Measurements from ENCODE around the gene SCFD2. TPM values are rescaled to one million over a fixed set of nuclear protein-coding genes. Genes with fewer than 3 reads are reported as not detected.
A peak's percentile ranks its signal among the peaks of the same experiment; 100 is the strongest.

The SCFD2 gene
- total and polyA plus RNA-seq, 8 donors = 4.0 to 13.5 (median 8.9) TPM

- DNase-seq = no peak
- Histone ChIP-seq H3K27ac (no peak overlapping the region), H3K4me1 (no peaks in the 10 kb centered on the region), H3K9me3 (no peaks in the 10 kb centered on the region), H3K36me3 (no peaks in the 10 kb centered on the region), H3K27me3 (no peaks in the 10 kb centered on the region), H3K4me3 (no peak overlapping the region)
- intact Hi-C loops (cut with DNase I) = no loop called here
- no peak for ATAC-seq
- no peak for TF ChIP-seq CTCF (IDR thresholded peaks at IDR 0.05)
- FAIRE-seq = no peak
- WGBS, 2 donors = 52 to 89% methylated on average over 1 of the region's 1 CpG
Measured at GRCh38 chr4:53088152-53088551, 277.7 kb downstream of the SCFD2 start.

- WGBS, 2 donors = 83 to 86% methylated on average over 8 of the region's 8 CpGs
- TF ChIP-seq CTCF (IDR thresholded peaks at IDR 0.05) = no peak
- ATAC-seq (no peak), FAIRE-seq (no peak), DNase-seq (no peak)
- peaks cover 0 to 4% (median 0%) of the 10 kb centered on the region in 3 donors for H3K4me1 ChIP-seq
- intact Hi-C loops (cut with DNase I) = no loop called here
- H3K4me3 ChIP-seq = no peak overlapping the region
- H3K36me3 ChIP-seq = no peaks in the 10 kb centered on the region
- no peaks in the 10 kb centered on the region for H3K27me3 ChIP-seq
- H3K9me3 ChIP-seq = no peaks in the 10 kb centered on the region
- H3K27ac ChIP-seq = no peak overlapping the region
Measured at GRCh38 chr4:53076374-53076958, 289.4 kb downstream of the SCFD2 start.

- no peak for DNase-seq
- H3K27me3 ChIP-seq = no peaks in the 10 kb centered on the region
- no peaks in the 10 kb centered on the region for H3K36me3 ChIP-seq
- no peak overlapping the region for H3K4me3 ChIP-seq
- peaks cover 0 to 4% (median 0%) of the 10 kb centered on the region in 3 donors for H3K4me1 ChIP-seq
- no peak overlapping the region for H3K27ac ChIP-seq
- FAIRE-seq = no peak
- 95 to 100% methylated on average over 1 of the region's 1 CpG for WGBS, 2 donors
- no peak for ATAC-seq
- intact Hi-C loops (cut with DNase I) = no loop called here
- no peaks in the 10 kb centered on the region for H3K9me3 ChIP-seq
- TF ChIP-seq CTCF (IDR thresholded peaks at IDR 0.05) = no peak
Measured at GRCh38 chr4:53075162-53075785, 290.6 kb downstream of the SCFD2 start.

- Histone ChIP-seq H3K4me3 (no peak overlapping the region), H3K9me3 (no peaks in the 10 kb centered on the region), H3K36me3 (no peaks in the 10 kb centered on the region), H3K27me3 (no peaks in the 10 kb centered on the region), H3K4me1 (peaks cover 0 to 15% (median 3%) of the 10 kb centered on the region in 3 donors), H3K27ac (no peak overlapping the region)
- 52% methylated on average over 3 of the region's 3 CpGs for WGBS, 2 donors
- intact Hi-C loops (cut with DNase I) = no loop called here
- no peak for TF ChIP-seq CTCF (IDR thresholded peaks at IDR 0.05)
- ATAC-seq (peak in 3 of 4 donors; percentile 11 to 34 (median 24)), DNase-seq (no peak), FAIRE-seq (no peak)
Measured at GRCh38 chr4:53068755-53069330, 297.0 kb downstream of the SCFD2 start.
